HG02884 (cell line): ENCODE data around the gene SPTBN4.
A peak's percentile ranks its signal among the peaks of the same experiment; 100 is the strongest.
"Not testable (repeated sequence)": the region's sequence is repeated elsewhere in the genome, so short reads cannot be mapped to it uniquely, and the experiment has no call there.

Experiments used
- ATAC-seq: cut with Tn5 transposase; IDR thresholded peaks from one replicate; pipeline ENCODE4 v1.9.1; 2021; ENCODE audit warnings: mild to moderate bottlenecking, moderate library complexity; ENCODE audit not compliant: unreplicated experiment

Gene SPTBN4

DNA sequence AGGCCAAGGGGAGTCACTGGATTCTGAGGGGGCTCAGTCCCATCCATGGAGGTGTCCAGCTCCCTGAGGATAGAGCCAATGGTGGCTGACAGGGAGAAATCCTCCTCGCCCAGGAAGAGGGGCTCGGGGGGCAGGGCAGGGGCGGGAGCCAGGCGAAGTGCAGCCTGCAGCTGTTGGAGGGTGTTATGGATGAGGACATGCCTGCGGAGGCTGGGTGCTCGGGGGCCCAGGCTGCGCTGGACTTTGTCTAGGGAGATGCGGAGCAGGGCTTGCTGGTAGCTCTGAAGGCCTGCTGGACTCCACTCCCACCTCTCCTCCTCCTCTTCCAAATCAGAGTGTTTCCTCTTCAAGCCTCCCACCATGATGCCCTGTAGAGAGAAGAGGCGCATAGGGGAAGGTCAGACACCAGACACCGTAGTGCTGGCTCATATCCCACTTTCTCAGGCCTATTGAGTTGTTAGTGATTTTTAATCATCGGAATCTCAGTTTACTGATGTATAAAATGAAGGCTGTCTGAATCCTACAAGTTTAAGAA, 25.0 kb upstream of the SPTBN4 start:
- no peak for ATAC-seq

DNA sequence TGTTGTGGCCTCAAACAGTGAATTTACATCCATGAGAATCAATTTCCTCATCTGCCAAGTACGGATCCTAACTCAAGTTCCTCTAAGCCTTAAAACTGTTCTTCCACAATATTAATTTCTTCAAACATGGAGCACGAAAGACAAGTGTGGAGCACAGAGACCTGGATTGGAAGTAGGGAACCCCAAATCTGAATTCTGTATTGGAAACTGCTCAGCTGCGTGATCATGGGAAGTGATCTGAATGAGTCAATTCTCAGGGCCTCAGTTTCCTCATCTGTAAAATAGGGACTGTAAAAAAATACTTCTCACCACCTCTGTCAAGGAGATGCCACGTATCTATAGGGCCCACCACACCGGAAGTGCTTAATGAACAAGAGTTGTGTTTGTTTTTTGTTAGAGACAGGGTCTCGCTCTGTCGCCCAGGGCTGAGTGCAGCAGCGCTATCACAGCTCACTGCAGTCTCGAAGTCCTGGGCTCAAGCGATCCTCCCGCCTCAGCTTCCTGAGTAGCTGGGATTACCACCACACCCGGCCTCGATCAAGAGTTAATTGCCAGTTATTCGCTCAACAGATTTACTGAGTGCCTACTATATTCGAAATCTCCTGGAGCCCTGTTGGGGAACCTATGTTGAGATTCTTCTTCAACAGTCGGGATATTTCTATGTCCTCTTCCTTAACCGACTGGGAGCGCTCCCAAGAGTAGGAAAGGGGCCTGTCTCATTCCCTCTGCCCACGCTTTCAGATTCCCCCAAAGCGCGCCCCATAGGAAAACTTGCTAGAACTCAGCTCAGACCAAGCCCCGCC, 24.3 kb upstream of the SPTBN4 start:
- no peak for ATAC-seq

DNA sequence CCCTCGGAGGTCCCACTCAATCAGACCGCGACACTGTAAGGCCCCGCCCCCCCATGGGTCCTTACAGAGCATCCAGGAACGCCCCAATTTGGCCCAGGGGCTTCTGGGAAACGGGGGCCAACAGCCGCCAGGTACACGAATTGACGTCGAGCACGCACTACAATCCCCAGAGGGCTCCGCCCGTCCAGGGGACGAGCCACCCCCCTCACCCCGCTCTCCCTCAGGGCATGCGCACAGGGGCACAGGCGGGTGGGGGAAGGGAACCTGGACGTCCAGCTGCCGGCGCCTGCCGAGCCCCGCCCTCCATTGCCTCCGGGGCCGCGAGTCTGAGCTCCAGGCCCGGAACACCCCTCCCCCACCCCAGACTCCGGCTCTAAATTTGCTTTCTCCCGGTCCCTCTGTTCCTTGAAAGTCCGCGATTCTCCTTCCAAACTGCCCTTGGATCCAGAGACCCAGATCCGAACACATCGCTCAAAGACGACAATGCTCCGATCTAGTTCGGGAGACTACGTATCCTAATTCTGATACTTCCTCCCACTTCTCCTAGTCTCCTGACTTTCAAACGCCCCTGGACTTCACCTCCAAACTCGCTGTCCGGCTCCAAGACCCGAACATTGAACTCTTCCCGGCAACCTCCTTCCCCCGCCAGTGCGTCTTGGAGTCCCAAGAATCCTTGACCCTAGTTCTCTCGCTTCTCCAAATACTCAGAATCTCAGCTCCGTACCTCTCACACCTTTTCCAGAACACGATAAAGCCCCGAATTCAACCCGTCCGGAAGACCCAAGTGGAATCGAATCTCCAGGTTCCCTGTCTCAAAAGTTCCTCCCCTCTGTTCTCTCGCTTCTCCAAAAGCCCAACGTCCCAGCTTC, 23.4 kb upstream of the SPTBN4 start:
- ATAC-seq = peak; percentile 63

DNA sequence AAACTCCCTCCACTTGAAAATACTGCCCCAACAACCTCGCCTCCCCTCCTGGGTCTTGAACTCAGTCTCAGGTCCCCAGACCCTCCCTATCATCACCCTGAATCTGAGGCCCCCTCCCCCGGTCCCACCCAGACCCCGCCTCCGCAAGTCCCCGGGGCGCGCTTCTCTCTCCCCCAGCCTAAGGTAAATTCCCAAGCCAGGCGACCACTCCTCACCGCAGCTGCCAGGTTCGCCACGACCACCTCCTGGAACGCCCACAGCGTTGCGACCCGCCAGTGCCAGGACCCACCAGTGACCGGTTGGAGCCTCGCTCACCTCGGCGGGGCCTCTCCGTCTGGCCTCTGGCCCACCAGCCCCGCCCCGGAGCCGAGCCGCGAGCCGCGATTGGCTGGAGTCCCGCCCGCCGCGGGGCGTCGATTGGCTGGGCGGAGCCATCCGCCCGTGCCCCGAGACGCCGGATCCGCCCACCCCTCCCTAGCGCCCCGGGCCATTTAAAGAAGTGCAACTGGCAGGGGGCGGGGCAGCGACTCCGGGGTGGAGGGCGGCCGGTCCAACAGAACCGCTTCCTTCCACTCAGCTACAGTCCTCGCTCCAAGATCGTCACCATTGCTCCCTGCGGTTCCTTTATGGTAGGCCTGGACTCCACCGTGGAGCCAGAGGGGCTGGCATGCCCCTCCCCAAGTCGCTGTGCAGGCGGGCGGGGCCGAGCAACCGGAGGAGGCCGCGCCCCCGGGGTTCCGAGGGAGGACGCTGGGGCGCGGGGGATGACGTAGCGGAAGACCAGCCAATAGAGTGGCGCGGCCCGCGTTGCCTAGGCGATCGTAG, 22.6 kb upstream of the SPTBN4 start, which contains the start of gene SERTAD3:
TSS of gene SERTAD3 (minus strand) at position 336 of the 825 bp plus-strand sequence. CDS start 2,255 bp downstream, outside the sequence.
- ATAC-seq = peak; percentile 72

DNA sequence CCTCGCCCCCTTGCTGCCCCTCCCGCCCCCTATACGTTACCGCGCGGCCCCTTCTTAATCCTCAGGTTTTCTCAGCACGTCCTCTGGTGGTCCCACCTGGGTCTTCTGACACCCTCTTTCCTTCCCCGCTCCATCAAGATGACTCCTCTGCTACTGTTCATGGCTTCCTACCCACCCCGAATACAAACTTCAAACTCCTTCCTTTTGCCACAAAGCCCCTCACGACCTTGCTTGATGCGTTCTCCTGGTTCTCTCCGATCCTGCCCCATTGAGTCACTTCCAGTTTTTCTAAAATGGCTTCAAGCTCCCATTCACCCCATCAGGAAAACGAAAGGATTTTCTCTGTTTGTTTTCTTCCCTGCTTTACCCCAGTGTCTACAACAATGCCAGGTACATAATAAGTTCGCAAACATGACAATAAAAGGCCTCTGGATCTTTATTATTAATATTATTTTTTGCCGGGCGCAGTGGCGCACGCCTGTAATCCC, 21.9 kb upstream of the SPTBN4 start:
- ATAC-seq = no peak

DNA sequence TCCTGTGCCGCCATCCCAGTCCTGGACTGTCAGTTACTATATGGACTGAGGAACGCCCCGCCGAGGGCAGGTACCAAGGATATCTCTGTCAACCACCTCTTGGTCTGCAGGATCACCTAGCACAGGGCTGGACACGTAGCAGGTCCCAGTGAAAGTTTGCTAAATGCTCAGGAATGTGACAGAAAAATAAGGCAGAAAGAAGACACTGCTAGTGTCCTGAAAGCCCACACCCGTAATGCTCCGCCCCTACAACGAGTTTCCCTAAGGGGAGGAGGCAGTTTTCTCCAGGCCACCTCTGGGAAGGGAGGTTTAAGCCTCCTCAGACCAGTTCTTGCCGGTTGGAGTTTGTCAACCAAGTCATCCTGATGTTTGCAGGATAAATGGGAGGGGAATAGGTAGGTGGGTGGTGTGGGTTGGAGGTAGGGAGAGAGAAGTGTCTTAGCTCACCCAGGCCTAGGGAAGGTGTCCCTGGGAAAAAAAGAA, 21.0 kb upstream of the SPTBN4 start:
- ATAC-seq = no peak

DNA sequence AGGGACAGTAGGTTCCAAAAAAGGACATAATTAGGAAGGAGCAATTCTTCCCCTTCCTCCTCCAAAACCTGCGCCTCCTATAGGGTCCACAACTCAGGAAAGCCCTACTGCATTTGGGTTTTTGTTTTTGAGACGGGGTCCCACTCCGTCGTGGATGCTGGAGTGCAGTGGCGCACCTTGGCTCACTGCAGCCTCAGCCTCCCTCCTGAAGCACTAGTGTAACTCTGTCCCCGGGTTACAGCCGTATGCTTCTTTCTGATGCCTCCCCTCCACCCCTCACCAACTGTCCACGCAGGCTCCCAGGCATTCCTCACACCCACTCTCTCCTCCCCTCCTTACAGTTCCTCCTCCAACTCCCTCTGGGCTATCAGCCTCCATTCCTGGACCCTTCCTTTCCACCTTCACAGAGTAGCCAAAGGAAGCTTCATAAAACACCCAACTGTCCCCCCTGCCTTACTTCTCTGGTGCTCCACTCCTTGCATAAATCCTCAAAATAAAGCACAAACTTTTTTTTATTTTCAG, 20.5 kb upstream of the SPTBN4 start:
- ATAC-seq = no peak

DNA sequence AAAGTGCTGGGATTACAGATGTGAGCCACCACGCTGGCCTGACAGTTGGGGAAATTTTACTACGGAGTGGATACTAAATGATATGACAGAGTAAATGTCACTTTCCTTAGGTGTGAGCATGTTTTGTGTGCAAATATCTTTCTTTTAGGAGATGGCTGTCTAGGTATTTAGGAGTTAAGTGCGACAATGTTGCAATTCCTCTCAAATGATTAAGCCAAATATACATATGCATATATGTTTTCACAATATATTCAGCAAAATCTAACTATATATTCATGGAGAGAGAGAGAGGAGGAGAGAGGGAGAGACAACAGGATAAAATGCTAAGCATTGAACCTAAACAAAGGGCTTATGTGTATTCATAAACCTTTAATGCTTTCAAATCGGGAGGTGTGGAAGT, 17.3 kb upstream of the SPTBN4 start:
- ATAC-seq = no peak

DNA sequence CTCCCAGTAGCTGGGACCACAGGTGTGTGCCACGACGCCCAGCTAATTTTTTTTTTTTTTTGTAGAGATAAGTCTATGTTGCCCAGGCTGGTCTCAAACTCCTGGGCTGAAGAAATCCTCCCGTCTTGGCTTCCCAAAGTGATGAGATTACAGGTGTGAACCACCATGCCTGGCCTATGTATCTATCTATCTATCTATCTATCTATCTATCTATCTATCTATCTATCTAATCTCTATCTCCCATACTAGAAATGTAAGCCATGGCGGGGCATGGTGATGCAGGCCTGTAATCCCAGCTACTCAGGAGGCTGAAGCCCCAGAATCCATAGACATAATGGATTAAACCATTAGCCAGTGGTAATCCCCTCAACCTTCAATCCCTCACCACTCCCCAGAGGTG, 16.1 kb upstream of the SPTBN4 start:
- ATAC-seq = no peak

DNA sequence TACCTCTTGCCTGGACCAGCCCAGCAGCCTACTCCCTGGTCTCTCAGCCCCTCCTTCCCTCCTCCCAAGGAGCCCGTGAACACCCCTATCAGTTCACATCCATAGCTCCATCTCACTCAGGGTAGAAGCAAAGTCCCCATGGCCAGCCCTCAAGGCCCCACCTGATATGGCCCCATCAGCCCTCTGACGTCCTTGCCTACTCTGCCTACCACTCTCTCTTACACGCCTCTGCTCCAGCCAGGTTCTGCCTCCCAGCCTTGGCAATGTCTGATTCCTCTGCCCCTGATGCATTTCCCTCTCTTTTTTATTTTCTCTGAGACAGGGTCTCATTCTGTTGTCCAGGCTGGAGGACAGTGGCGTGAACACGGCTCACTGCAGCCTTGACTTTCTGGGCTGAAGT, 14.8 kb upstream of the SPTBN4 start:
- no peak for ATAC-seq

DNA sequence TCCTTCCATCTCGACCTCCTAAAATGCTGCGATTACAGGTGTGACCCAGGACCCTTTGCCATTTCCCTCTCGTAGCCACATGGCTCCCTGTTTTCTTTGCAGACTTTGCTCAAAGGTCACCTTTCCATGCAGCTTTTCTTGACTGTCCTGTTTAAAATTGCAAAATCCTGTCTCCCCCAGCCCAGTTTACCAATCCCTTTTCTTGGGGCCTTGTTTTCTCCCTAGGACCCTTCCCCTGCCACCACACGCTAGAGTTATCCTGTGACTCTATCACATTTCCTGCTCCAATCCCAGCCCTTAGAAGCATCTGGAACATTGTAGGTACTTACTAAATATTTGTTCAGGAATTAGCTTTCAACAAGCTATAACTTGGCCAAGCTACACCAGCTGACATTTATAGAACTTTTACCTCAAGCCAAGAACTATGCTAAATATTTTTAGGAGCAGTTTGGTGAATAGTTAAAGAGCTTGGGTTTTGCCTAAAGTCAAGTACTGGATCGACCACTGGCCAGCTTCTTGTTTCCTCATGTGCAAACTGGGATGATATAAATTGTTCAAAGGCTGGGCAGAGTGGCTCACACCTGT, 13.6 kb upstream of the SPTBN4 start:
- ATAC-seq = no peak

DNA sequence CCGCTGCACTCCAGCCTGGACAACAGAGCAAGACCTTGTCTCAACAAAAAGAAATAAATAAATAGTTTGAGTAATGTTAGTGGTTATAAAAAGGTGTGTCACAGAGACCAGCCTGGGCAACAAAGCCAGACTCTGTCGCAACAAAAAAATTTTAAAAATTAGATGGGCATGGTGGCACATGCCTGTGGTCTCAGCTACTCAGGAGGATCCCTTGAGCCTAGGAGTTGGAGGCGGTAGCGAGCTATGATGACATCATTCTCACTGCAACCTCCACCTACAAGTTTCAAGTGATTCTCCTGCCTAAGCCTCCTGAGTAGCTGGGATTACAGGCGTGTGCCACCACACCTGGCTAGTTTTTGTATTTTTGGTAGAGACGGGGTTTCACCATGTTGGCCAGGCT, 12.9 kb upstream of the SPTBN4 start:
- ATAC-seq = not testable (repeated sequence)

DNA sequence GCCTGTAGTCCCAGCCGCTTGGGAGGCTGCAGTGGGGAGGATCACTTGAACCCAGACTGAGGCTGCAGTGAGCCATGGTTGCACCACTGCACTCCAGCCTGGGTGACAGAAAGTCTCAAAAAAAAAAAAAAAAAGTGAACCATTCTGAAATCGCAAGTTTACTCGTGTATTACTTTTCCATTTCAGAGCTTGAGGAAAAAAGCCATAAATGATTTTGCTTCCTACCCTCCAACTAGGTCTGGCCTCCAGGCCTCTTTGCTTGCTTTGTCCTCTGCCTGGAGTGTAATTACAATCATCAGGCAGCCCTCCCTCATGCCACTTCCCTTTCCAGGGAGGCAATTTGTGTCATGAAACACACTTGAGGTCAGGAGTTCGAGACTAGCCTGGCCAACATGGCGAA, 9.8 kb upstream of the SPTBN4 start:
- no peak for ATAC-seq

DNA sequence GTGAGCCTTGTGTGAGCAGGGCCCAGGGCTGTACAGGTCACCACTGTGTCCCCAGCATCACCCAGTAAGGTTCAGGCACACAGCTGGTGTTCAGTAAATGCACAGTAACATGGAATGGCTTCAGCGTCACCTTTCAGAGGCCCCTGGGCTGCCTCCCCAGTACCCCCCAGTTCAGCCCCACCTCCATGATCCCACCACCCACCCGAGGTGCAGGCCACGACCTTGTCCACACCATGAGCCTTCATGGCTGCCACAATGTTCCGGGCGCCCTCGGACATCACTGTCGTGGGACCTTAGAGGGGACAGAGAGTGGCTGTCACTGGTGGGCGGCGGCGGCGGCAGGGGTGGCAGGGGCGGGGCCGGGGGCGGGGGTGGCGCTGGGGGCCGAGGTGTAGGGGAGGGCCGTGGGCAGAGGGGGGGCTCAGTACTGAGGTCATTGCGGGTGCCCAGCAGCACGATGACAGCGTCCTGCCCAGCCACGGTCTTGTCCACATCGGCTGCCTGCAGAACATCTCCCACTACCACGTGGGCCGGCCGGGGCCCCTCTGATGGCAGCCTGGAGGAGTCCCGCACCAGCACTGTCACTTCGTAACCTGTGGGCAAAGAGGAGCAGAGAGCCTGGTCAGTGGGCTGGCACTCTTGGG, 8.7 kb upstream of the SPTBN4 start:
- ATAC-seq = no peak

DNA sequence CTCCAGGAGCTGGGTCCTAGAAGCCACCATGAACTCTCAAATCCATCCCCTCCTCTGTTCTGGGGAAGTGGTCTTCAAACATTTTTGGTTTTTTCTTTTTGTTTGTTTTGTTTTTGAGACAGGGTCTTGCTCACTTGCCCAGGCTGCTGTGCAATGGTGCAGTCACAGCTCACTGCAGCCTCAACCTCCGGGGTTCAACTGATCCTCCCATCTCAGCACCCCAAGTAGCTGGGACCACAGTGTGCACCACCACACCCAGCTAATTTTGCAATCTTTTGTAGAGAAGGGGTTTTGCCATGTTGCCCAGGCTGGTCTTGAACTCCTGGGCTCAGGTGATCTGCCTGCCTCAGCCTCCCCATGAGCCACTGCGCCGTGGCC, 8.2 kb upstream of the SPTBN4 start:
- ATAC-seq = no peak

DNA sequence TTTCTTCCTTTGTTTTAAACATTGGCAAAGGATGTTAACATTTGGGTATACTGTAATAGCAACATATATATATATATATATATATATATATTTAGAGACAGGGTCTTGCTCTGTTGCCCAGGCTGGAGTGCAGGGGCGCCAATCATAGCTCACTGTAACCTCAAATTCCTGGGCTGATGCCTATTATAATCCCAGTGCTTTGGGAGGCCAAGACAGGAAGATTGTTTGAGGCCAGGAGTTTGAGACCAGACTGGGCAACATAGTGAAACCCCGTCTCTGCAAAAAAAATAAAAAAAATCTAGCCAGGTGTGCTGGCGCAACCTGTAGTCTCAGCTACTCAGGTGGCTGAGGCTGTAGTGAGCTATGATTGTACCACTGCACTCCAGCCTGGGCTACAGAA, 6.6 kb upstream of the SPTBN4 start:
- ATAC-seq = no peak

DNA sequence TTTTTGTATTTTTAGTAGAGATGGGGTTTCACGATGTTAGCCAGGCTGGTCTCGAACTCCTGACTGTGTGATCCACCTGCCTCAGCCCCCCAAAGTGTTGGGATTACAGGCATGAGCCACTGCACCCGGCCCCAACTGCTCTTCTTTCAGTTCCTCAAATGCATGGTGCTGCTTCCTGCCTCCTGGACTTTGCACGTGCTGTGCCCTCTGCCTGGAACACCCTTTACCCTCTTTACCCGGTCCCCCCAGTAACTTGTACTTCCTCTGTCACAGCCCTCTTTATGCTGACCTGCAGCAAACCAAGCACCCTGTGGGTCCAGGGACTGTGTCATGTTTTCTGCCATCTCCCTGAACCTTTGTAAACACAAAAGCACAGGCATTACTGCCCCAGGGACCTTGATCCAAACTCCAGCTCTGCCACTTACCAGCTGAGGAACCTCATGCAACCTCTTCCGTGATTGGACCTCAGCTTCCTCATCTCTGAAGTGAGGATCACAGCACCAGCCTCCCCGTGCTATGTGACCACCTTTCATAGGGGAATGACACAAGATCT, 5.1 kb upstream of the SPTBN4 start:
- no peak for ATAC-seq

DNA sequence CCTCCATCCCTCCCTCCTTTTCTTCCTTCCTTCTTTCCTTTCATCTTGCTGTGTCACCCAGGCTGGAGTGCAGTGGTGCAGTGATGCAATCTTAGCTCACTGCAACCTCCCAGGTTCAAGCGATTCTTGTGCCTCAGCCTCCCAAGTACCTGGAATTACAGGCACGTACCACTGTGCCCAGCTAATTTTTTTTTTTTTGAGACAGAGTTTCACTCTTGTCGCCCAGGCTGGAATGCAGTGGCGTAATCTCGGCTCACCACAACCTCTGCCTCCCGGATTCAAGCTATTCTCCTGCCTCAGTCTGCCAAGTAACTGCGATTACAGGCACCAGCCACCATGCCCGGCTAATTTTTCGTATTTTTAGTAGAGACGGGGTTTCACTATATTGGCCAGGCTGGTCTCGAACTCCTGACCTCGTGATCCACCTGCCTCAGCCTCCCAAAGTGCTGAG, 3.2 kb upstream of the SPTBN4 start:
- not testable (repeated sequence) for ATAC-seq
